TTC549 (cell line): Measurements from ENCODE around the gene ARMC9.
"Not testable (repeated sequence)": the region's sequence is repeated elsewhere in the genome, so short reads cannot be mapped to it uniquely, and the experiment has no call there.

ENCODE experiments used
- FAIRE-seq: peaks from 2 replicates; lab custom pipeline; 2012; peaks lifted over from hg19 to GRCh38; lab: Jason Lieb, UNC

ARMC9 gene

DNA sequence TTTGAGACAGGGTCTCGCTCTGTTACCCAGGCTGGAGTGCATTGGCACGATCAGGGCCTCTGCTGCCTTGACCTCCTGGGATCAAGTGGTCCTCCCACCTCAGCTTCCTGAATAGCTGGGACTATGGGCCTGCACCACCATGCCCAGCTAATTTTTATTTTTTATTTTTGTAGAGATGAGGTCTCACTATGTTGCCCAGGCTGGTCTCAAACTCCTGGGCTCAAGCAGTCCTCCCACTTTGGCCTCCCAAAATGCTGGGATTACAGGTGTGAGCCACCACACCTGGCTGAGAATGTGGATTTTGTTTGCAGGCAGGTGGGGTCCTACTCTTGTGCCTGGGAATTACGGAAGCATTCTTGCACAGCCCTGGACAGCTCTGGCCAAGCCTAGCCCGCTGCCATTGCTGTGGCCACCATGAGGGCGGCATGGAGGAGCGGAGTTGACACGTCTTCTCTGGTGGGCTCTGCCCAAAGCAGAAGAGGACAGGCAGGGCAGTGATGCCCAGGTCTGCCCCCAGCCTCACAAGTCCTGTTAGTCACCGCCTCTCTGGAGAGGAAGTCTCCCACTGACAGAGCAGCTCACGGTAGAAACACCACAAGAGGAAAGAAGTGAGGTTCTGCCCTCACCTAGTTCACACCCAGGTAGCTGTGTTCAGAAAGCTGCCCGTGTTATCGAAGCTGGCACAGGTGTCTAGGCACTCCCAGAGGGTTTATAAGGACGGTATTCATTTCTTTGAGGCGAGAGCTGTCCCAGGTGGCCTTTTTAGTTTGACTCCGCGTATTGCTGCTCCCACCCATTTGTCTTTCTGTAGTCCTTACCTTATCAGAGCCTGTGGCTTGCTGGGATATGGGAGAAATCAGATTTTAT, 46.2 kb downstream of the ARMC9 start:
- FAIRE-seq: no peak

DNA sequence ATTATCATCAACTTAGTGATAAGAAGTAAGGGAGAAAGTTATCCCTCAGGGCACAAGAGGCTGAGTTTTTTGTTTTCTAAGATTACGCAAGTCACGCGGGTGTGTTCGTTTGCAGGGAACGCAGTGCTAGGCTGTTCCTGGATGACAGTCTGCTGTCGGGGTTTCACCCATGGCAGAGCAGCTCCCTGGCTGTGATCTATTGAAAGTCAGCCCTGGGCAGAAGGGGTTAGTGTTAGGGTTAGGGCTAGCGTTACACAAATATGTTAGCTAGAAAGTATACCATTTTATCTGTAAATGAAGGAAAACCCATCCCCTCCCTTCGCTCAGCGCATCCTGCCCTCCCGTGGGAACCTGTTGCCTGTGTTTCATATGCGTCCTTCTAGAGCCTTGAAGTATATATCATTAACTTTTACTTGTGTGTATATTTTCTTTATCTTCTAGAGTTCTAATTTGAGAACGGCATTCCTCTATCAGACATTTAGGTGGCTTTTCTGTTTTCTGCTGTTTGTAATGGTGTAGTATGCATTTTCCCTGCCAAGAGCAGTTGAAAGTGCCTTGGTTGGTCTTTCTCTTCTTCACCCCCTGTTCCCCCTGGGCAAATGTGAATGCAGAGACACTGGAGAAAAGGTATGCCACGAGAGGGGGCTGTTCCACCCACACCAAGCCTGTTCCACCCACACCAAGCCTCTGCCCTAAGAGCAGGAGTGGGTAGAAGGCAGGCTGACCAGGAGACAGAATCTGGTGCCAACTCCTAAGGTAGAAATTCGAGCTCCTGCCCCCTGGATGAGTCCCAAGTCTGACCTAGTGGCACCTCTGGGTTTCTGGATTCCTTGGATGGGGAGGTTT, 47.0 kb downstream of the ARMC9 start:
- no peak for FAIRE-seq

DNA sequence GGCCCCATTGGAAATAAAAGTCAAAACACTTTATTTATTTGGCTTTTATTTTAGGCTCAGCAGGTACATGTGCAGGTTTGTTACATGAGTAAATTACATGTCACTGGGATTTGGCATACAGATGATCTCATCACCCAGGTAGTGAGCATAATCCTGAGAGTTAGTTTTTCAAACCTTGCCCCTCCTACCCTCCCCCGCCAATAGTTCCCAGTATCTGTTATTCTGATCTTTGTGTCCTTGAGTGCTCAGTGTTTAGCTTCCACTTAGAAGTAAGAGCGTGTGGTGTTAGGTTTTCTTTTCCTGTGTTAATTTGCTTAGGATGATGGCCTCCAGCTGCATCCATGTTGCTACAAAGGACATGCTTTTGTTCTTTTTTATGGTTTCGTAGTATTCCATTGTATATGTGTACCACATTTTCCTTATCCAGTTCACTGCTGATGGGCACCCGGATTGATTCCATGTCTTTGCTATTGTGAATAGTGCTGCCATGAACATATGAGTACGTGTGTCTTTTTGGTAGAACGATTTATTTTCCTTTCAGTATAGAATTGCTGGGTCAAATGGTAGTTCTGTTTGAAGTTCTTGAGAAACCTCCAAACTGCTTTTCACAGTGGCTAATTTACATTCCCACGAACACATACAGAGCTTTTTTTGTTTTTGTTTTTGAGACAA, 47.9 kb downstream of the ARMC9 start:
- no peak for FAIRE-seq

DNA sequence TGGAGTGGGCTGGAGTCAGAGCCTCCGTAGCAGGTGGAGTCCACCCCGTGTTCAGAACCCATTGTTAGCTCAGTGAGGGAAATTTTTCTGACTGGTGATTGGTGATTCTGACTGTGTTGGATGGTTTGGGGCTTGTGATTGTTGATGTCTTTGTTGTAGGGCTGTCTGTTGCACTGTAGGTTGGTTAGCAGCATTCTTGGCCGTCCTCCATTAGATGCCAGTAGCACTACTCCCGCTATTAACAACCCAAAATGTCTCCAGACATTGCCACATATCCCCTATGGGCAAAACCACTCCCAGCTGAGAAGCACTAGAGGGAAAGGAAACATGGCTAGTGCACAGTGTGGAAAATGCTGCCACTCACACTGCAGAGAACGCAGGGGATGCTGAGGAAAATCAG, 51.7 kb downstream of the ARMC9 start:
- FAIRE-seq: no peak

DNA sequence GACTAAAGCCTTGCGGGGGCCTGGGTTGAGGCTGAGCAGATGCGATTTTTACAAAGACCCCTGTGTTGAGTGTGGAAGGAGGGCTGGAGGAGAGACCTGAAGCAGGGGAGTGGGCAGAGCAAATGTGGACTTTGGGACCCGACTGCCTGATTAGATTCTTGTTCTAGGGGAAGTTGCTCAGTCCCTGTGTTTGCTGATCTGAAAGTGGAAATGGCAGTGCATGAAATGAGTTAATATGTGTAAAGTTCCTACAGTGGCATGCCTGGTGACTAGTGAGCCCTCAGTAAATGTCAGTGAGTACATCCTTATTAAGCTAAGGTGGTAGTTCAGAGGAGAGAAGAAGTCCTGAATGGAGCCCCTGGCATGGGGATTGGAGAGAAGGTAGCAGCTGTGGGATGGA, 52.3 kb downstream of the ARMC9 start:
- no peak for FAIRE-seq

DNA sequence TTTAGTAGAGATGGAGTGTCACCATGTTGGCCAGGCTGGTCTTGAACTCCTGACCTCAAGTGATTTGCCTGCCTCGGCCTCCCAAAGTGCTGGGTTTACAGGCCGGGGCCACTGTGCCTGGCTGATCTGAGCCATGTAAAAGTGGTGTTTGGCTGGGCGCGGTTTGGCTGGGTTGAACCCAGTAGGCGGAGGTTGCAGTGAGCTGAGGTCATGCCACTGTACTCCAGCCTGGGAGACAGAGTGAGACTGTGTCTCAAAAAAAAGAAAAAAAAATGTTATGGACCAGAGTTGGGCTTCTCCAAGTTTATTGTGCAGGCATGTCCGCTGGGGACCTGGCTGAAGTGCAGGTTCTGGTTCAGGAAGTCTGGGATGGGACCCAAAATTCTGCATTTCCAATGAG, 54.9 kb downstream of the ARMC9 start:
- not testable (repeated sequence) for FAIRE-seq

DNA sequence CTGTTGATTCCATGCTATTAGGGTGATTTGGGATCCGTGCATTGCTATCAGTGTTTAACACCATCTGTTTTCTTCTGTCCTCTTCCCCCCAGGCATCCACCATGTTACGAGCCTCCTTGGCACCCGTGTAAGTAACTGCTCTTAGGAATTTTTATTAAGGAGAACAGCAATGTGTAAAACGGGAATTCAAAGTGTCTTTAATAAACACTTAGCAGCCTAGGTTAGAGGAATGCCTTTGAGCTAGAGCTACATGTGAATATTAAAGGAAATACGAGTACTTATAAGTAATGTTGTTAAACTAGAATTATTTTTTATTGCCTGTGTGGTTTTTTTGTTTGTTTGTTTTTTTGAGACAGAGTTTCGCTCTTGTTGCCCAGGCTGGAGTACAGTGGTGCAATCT, 58.1 kb downstream of the ARMC9 start:
- FAIRE-seq: no peak

DNA sequence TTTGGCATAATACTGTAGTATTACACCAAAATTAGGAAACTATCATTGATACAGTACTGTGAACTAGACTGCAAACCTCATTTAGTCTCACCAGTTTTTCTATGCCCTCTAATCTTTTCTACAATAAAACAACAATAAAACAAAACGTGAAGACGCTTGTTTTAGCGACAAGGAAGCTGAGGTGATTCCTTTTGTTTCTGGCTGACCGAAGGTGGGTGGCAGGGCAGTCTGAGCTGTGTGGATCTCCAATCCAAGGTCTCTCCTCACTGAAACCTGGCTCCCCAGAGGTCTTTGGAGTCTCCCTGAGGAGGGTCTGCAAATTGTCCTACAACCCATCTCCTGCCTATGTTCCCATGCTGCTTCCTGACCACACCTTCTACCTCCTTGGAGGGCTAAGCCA, 59.3 kb downstream of the ARMC9 start:
- FAIRE-seq: no peak

DNA sequence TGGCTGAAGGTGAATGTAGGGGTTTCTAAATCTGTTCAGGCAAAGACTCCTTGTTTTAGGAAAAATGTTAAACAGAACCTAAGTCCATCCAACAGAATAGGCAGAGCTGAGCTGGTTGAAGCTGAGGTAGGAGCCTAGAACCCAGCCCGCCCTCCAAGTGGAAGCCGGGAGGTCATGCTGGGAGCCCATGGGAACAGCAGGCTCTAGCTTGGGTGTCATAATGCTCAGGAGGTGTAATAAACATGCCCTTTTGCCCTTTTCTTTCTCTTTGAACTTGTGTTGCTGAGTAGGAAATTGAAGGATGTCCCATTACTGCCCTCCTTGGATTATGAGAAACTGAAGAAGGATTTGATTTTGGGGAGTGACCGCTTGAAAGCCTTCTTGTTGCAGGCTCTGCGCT, 60.3 kb downstream of the ARMC9 start:
- FAIRE-seq: no peak

DNA sequence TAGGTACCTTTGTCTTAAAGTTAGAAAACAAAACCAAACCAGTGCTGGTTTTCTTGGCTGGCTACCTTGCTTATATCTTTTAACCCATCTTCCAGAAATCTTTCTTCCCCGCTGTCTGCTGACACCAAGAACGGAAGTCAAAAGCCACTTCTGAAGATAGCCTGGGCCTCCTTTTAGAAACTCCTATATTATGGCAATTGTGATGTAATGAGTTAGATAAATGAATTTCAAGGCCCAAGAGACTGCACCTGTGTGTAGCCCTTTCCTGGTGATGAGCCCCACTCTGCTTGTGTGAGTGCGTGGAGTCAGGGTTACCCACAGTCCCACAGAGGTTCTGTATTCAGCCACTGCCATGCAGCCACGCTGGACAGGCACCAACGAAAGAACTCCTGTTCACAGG, 60.7 kb downstream of the ARMC9 start:
- FAIRE-seq: no peak

DNA sequence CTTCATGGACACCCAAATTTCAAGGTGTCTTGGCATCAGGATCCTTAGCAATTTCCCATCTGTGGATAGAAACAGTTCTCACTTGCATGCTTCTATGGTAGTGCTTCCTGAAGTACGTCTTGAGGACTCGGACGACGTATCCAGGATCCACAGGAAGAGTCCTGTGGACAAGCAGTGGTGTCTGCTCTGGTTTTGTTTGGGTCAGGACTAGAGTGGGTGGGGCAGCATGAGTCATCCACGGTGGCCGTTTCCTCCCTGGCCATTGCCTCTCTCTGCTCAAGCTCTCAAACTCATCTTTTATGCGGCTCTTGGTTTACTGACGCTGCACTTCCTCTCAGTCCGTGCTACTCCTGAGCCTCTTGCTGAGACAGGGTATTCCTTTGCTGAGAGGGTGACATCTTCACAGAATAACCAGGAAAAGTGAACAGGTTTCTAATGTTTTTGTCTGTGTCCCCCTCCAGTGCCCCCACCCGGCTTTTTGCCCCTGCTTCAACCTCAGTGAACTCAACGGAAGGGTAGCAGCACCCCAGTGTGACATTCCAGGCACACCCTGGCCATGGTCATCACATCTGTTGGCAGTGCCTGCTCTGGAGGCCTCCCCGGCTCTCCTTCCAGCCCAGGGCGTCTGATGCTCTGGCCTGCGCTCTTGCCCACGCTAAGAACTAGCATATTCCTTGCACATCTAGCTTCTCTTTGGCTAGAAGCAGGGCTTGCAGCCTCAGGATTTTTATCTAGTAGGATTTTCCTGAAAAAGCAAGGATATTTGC, 62.2 kb downstream of the ARMC9 start:
- no peak for FAIRE-seq

DNA sequence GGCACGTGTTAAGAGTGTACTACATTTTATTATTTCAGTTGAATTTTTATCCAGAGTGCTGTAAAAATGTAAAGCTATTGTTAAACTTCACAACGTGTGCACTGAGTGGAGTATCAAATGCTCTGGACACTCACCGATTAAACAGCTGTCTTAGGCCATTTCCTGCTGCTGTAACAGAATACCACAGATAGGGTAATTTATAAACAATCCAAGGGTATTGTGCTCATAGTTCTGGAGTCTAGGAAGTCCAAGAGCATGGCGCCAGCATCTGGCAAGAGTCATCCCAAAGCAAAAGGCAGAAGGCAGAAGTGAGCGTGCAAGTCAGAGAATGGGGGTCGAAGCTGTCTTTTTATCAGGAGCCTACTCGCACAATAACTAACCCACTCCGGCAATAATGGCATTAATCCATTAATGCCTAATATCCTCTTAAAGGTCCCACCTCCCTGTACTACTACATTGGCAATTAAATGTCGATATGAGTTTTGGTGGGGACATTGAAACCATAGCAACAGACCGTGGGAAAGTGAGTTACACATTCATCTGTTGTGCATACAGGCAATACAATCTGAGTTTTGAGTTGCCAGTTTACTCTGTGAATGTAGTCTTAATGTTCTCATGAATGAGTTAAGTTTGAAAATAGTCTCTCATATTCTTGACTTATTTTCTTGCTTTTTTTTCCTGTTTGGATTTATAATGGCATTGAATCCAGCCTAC, 64.8 kb downstream of the ARMC9 start:
- FAIRE-seq: no peak

DNA sequence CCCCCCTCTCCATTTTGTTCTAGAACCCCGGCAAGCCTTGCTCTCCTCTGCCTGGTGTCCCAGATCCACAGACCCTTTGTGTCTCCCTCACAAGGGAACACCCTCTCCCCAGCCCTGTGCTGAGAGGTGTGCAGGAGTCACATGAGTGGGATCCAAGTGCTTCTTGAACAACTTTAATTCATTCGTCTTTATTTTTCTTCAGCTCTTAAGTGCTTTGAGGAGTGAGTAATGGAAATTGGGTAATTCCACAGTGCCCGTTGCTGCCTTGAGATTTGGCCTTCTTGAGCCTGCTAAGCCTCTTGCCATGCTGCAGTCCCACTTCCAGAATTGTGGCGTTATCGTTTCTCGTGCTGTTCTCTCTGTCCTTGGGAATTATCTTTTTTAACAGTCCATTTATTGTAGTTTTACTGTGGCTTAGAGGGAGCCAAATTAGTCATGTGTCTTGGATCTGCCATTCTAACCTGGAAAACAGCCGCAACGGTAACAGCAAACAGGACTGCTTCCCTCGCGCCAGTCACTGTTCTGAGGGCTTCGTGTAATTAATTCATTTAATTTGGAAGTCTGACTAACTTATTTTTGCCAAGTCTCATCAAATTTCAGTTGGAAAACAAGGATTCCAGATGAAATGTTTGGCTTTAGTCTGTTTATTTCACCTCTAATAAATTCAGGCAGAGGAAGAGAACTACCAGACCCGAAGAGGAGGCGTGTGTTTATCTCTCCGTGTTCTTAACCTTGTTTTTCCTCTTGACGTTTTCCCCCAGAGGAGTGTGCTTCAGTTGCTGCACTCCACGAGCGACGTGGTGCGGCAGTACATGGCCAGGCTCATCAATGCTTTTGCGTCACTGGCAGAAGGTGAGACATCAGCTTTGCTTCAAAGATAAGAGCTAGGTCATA, 72.0 kb downstream of the ARMC9 start:
- FAIRE-seq: no peak

DNA sequence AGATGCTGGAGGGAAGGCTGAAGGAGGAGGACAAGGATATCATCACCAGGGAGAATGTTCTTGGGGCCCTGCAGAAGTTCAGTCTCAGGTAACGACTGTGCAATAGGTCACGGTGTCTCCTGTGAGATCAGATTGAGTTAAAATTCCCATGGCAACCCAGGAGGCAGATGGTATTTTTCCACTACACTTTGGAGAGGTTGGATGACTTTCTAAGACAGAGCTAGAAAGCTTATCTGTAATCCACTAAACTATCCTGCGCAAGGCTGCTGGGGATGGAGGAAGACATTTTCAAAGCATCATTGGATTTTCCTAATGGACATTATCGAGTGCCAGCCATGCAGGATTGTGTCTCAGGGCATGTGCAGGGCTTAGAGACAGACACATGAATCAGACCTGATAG, 74.6 kb downstream of the ARMC9 start:
- FAIRE-seq: no peak

DNA sequence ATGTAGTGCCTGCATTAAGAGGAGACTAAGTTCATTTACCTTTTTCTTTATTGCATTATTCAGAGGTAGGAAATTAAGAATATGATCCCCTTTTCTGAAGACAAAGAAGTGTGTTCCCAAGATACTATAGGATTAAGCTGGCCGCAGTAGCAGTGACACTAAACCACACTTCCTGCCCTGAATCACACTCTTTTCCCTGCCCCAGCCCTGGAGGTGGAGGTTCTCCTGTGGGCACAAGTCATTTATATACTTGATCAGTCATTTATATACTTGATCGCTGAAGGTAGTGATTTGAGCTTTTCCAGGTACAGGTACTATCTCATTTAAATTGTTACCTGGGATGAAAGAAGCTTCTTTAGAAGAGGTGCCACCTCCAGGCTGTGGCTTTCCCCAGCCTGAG, 78.6 kb downstream of the ARMC9 start:
- no peak for FAIRE-seq

DNA sequence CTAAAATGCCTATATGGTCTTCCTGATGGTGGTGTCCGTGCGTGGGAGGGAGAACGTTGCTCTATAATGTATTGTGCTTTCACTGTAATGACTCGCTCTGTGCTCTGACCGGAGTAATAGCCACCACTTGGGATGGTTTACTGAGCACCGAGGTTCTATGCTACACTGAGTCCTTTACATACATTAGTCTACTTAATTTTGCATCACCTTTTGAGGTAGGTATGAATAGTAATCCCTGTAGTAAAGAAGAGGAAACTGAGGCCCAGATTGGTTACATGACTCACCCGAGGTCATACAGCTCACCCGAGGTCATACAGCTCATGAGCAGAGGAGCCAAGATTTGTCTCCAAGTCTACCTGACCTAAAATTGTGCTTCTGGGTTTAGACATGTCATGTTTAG, 79.5 kb downstream of the ARMC9 start:
- no peak for FAIRE-seq

DNA sequence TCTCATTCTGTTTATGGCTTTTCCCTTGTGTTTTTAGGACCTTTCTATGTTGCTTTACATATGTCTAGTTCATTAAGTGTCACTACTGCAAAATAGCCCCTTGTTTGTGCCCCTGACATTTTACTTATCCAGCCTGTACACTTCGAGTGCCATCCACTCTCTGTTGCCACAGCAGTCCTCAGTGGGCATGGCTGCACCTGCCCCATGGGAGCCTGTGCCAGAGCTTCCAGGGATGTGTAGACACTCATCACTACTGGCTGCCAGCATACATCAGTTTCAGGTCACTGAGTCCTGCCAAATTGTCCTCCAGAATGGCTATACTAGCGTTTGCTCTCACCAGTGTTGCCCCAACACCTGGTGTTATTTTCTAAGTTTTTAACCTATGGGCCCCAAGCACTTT, 80.4 kb downstream of the ARMC9 start:
- FAIRE-seq: no peak

DNA sequence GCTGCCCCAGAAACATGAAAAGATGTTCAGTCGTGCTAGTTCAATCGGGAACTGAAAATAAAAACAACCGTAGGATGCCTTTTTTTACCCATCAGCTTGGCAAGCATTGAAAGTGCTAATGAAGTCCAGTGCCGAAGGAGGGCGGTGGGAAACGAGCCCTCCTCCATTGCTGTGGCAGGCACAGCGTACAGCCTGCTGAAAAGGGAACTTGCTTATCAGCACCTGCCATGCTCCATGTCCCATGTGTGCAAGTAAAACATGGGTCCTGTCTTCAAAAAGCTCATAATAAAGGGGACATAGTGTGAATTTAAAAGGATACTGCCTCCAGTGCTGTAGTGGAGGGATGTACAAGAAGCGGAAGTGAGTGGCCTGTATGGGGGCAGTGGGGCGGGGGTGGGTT, 82.4 kb downstream of the ARMC9 start:
- FAIRE-seq: no peak

DNA sequence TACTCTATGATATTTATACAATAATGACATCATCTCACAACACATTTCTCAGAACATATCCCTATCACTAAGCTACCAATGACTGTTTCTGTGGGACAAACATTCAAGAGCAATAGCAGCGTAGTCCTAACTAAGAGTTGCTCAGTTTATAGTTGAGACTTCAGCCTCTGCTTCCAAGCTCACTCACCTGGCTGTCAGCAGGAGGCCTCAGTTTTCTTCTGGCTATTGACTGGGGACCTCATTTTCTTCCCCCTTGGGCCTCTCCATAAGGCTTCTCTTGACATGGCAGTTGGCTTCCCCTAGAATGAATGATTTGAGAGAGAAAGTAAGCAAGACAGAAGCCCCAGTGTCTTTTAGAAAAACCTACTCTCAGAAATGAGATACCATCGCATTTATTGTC, 85.9 kb downstream of the ARMC9 start:
- FAIRE-seq: no peak

DNA sequence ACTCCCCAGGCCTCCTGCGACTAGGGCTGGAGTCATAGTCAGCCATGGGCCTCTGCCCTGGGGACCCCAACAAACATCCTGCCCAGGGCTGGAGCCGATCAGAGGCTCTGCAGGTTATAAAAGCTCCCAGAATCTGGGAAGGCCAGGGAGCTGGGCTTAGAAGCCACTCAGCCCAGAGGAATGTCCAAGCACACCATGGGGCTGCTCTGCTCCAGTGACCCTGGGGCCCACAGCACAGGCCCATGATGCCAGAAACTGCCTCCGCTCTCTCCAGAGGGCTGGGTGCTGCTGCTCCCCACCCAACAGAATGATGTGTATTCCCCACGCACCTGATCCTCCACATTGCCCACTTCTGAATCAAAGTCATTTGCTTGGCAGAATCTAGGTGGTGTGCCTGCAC, 88.5 kb downstream of the ARMC9 start:
- no peak for FAIRE-seq

DNA sequence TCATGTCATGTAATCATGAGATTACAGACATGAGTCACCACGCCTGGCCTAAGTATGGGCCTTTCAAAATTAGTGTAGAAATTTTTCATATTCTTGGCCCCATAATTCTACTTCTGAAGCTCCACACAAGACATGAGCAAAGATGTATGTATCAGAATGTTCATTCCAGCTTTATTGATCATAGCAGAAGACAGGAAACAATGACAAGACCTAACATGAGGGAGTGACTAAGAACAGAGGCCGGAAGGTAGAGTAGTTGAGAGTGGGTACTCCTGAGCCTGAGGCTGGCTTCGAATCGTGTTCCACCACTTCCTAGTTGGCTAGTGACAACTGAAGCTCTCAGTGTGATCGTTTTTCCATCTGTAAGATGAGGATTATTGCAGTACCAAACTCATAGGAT, 89.3 kb downstream of the ARMC9 start:
- no peak for FAIRE-seq
